Activated T-cell treated with anti-CD3 and anti-CD28 coated beads for 1 hour (primary cell): ENCODE results near the gene MGME1.
"Not testable (repeated sequence)": the region's sequence is repeated elsewhere in the genome, so short reads cannot be mapped to it uniquely, and the experiment has no call there.

Experiments used
- DNase-seq: peaks from one replicate; pipeline ENCODE4 v3.0.0-alpha.2; 2020; ENCODE audit warnings: low read depth

MGME1 gene

GRCh38 chr20:17960400-17960885 lies 8.4 kb upstream of the MGME1 start:
- DNase-seq, result not testable (repeated sequence)

DNA sequence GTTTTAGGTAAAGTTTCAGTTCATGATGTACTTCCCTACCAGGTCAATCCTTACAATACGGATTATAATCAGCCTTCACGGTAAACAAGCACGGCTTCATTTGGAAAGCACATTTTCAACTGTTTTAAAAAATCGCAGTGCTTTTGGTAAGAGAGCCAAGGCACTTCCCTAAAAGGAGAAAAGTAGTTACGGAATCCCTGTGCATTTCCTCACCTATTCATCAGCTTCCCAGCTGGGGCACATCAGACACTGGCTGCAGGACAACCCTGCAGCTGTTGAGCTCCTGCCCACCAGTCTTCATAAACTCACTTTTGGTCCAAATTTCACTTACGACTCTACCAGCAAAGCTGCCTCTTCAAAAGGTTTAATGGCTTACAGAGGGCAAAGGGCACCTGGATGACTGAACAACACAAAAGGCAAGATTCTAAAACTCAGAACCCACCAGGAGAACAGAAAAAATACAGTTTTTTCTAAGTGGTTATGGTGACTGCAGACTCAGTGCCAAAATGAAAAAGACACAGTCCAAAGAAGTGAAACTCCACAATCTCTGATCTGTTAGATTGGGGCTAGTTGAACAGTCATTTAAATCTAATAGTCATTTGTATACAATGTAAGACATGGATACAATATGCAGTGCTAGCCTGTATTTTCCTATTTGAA lies 7.8 kb upstream of the MGME1 start:
- no peak for DNase-seq

- DNase-seq, result no peak
Observed at GRCh38 chr20:17961587-17961940, 7.3 kb upstream of the MGME1 start.

DNA sequence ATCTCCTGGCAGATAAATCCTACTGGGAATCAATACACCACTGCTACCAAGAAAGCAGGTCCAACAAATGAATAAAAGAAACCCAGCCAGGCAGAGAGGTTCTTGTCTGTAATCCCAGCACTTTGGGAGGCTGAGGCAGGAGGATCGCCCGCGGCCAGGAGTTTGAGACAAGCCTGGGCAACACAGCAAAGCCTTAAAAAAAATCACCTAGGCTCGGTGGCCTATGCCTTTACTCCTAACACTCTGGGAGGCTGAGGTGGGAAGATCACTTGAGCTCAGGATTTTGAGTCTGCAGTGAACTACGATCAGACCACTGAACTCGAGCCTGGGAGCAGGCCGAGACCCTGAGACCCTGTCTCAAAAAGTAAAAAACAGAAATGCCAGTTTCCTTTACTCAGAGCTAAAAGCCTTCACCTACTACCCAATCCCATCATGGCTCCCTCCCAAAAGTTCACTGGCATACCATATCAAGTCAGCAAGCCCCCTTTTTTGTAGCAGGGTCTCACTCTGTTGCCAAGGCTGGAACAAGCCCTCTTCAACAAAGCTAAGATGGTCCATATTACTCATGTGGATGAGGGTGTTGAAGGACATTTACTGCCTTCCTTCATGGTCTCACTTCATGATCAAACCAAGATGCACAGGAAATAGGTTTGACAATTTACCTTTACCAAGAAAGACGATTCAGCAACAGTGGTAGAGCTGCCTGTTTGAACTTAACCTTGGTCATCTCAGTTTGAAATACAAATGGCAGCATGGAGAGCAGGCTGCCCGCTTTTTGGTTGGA lies 5.5 kb upstream of the MGME1 start:
- no peak for DNase-seq

DNA sequence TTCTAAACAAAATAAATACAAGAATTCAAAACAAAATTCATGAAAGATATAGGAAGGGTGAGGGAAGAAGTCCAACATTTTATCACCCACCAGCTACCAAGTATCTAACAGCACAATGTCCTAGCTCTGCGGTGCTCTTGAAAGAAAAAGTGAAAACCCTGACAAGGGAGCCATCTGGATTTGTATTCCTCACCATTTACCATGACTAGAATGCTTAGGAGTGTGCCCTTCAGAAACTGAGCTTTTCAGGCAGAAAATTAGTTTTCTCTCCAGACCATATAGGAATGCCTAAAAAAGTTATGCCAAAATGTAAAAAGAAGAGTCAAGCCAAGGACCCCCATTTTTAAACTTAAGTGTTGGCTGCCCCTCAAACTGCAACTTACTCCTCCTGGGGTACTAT lies 4.7 kb upstream of the MGME1 start:
- no peak for DNase-seq

DNA sequence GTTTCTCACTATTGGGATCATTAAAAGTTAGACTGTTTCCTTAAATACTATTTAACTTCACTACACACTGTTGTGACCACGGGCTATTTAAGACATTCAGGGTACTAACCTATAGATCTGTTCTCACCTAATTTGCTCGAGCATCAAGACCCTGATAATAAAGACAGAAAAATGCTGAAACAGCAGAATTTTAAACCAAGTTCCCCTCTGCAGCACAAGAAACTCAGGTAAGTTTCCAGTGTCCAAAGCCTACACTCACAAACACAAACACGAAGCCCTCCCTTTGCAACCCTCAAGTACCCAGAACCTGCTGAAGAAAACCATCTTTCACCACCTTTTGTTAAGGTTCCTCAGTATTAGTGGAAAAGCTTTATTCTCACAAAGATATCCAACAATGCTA lies 4.2 kb upstream of the MGME1 start:
- DNase-seq, result no peak

GRCh38 chr20:17965042-17965697 lies 3.6 kb upstream of the MGME1 start:
- no peak for DNase-seq

DNA sequence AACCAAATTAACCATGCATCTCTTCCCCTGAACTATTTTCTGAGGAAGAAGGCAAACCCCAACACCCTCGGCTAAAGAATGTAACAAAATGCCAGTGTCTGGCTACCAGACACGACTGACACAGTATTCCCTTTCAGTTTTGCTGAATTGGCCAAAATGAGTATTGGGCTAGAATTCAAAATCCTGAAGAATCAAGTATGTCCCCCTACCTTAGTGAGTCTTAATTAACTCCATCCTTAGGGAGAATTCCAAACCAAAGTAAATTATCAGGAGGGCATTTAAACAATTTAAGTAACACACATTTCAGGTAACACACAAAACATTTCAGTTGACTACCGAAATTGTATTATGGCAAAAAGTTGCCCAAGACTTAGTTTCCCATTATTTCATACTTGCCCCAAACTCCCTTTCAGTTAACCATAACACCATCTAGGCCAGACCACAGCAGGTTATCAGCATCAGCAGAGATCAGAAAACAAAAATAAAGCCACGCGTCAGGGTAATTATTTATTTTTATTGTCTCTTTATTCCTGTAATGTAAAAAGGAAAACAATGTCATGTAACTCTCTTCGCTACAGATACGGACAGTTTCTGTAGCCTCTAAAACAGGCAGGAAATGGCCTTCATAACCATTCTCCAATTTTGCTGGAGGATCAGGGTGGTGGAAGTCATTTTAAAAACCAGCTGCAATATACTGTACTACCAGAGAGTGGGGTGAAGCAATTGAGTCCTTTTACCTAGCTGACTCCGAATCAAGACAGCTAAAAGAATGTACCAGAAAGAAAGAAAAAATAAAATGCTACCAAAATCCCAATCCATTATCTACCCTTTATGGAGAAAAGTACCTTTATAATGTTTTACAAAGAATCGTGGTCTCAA lies 2.1 kb upstream of the MGME1 start:
- no peak for DNase-seq

GRCh38 chr20:17967521-17968365 lies 1.1 kb upstream of the MGME1 start:
- no peak for DNase-seq

GRCh38 chr20:17969278-17969883 lies 563 bp downstream of the MGME1 start:
- DNase-seq, result no peak

DNA sequence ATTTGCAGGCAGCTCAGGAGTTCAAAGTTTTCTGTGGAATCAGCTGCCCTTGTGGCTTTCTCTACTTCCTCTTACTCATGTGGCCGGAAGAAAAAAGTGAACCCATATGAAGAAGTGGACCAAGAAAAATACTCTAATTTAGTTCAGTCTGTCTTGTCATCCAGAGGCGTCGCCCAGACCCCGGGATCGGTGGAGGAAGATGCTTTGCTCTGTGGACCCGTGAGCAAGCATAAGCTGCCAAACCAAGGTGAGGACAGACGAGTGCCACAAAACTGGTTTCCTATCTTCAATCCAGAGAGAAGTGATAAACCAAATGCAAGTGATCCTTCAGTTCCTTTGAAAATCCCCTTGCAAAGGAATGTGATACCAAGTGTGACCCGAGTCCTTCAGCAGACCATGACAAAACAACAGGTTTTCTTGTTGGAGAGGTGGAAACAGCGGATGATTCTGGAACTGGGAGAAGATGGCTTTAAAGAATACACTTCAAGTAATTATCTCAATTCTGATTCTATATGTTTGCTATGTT lies 1.1 kb downstream of the MGME1 start:
- DNase-seq, result no peak

DNA sequence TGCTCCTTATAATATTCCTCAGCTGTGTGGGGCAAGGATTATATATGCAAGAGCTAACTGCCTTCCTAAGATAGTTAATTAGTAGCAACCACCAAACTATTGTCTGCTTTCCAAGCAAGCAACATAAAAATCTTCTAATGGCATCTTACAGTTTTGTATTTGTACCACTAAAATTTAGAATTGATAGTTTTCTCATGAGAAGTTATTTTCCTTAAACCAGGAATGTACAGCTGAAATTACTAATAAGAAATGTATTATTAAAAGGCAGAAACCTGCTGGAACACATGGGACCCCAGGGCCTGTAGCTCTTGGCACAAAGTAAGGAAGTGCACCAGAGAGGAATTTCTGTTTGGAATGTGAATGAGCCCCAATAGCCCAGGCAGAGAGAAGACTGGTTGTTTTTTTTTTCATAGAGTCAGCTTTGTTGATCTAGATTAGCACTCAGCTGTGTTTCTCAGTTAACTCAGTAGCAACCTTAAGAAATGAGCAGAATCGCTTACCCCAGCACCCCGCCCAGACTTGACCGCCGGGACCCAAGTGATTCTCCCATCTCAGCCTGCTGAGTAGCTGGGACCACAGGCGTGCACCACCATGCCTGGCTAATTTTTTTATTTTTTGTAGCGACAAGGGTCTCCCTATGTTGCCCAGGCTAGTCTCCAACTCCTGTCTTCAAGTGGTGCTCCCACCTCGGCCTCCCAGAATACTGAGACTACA lies 2.6 kb downstream of the MGME1 start:
- no peak for DNase-seq

GRCh38 chr20:17972121-17972520 lies 3.3 kb downstream of the MGME1 start:
- DNase-seq, result no peak

DNA sequence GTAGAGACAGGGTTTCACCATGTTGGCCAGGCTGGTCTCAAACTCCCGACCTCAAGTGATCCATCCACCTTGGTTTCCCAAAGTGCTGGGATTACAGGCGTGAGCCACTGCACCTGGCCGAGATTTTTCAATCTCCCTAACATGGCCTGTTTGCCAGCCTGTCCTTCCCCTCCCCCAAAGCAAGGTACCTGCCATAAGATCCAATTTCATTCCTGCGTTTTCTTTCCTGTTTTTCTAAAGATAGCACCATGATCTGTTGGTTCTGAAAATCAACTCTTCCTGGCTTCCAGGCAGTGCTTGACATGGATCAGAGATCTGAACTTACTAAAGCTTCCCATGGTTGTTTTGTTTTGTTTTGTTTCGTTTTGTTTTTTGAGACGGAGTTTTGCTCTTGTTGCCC lies 7.5 kb downstream of the MGME1 start:
- no peak for DNase-seq

DNA sequence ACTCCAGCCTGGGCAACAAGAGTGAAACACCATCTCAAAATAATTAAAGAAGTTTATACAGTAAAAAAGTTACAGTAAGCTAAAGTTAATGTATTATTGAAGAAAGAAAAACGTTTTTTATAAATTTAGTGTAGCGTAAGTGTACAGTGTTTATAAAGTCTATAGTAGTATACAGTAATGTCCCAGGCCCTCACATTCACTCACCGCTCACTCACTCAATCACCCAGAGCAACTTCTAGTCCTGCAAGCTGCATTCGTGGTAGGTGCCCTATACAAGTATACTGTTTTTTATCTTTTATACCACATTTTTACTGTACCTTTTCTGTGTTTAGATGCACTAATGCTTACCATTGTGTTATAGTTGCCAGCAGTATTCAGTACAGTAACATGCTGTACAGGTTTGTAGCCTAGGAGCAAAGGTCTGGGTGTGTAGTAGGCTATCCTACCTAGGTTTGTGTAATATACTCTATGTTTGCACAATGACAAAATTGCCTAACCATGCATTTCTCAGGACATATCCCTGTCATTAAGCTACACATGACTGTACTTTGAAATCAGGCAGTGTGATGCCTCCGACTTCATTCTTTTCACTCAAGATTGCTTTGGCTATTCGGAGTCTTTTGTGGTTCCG lies 16.7 kb downstream of the MGME1 start:
- DNase-seq, result no peak

- no peak for DNase-seq
Observed at GRCh38 chr20:17987988-17988387, 19.2 kb downstream of the MGME1 start.

GRCh38 chr20:17990278-17990972 lies 21.6 kb downstream of the MGME1 start:
- DNase-seq, result no peak

- DNase-seq, result no peak
Observed at GRCh38 chr20:17992224-17992637, 23.4 kb downstream of the MGME1 start.
